Chondrocyte (in vitro differentiated cells): ENCODE results near the gene ACSF2. TPM values are rescaled to one million over a fixed set of nuclear protein-coding genes. Genes with fewer than 3 reads are reported as not detected.

Experiments used
- DNase-seq: peaks from one replicate; pipeline ENCODE4 v3.0.0; 2021; ENCODE audit warnings: mixed read lengths, low spot score
- H3K27ac Mint-ChIP-seq: one replicate; pipeline ENCODE4 v1.8.0; 2021; ENCODE audit warnings: mild to moderate bottlenecking, moderate library complexity, mixed read lengths; ENCODE audit not compliant: unreplicated experiment
- H3K27me3 Mint-ChIP-seq: 2 replicates; pipeline ENCODE4 v1.8.0; 2021; ENCODE audit warnings: low read depth, mixed read lengths
- H3K36me3 Mint-ChIP-seq: 2 replicates; pipeline ENCODE4 v1.8.0; 2021; ENCODE audit warnings: low read depth, mixed read lengths
- H3K4me1 Mint-ChIP-seq: 2 replicates; pipeline ENCODE4 v1.8.0; 2021; ENCODE audit warnings: low read depth, mild to moderate bottlenecking, mixed read lengths
- H3K4me3 Mint-ChIP-seq: one replicate; pipeline ENCODE4 v1.8.0; 2021; ENCODE audit warnings: mild to moderate bottlenecking, moderate library complexity, mixed read lengths; ENCODE audit not compliant: unreplicated experiment
- H3K9me3 Mint-ChIP-seq: 2 replicates; pipeline ENCODE4 v1.8.0; 2021; ENCODE audit warnings: low read depth, mixed read lengths
- total RNA-seq: library from RNA; stranded (reverse); gene quantifications from 3 replicates; pipeline ENCODE4 v1.2.1, GENCODE V29; 2021
- TF ChIP-seq, protein P1 (sequence below): fragments of 200-600 bp; sonication (generic); IDR thresholded peaks from 2 replicates; pipeline ENCODE4 v1.5.0; 2021; ENCODE audit warnings: antibody characterized with exemption, mild to moderate bottlenecking, moderate library complexity

Gene ACSF2
- total RNA-seq, 1 donor from 2014 or later: 17.4 TPM

DNA sequence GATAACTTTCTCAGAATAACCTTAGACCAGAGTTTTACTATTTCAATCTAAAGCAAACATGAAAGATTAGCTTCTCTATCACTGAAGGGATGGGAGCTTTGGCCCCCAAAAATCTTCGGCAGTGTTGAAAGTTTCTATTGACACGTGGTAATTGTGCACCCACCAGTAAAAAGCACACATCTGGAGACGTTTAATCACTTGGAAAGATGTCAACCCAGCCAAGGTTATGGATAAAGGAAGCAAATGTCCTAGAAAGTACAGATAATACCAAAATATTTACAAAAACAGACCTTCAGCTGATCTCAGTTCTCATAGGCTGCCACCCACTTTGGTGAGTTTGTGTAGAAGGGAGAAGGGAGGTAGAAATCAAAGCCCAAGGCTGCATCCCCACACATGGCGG is 87.5 kb downstream of the ACSF2 start:
- Mint-ChIP-seq H3K4me1 (peaks cover 51% of the 10 kb centered on the region), H3K27me3 (no peaks in the 10 kb centered on the region), H3K36me3 (no peaks in the 10 kb centered on the region), H3K27ac (no peak overlapping the region), H3K9me3 (no peaks in the 10 kb centered on the region), H3K4me3 (no peak overlapping the region)
- DNase-seq: no peak
- TF ChIP-seq, protein P1, sequence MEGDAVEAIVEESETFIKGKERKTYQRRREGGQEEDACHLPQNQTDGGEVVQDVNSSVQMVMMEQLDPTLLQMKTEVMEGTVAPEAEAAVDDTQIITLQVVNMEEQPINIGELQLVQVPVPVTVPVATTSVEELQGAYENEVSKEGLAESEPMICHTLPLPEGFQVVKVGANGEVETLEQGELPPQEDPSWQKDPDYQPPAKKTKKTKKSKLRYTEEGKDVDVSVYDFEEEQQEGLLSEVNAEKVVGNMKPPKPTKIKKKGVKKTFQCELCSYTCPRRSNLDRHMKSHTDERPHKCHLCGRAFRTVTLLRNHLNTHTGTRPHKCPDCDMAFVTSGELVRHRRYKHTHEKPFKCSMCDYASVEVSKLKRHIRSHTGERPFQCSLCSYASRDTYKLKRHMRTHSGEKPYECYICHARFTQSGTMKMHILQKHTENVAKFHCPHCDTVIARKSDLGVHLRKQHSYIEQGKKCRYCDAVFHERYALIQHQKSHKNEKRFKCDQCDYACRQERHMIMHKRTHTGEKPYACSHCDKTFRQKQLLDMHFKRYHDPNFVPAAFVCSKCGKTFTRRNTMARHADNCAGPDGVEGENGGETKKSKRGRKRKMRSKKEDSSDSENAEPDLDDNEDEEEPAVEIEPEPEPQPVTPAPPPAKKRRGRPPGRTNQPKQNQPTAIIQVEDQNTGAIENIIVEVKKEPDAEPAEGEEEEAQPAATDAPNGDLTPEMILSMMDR: no peak

DNA sequence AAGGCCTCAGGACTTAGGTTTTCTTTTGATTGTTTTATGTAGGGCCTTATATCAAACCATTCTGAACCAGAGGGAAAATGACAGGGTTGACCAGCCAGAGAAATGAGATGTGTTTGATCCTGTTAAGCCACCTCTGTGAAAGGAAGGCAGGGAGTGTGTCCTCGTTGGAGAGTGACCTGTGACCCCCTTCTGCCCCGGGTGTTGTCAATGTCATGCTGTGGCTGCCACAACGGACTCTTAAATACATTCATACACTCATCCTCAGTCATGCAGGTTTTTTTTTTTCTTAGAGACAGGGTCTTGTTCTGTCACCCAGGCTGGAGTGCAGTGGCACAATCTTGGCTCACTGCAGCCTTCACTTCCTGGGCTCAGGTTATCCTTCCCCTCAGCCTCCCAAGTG is 88.4 kb downstream of the ACSF2 start:
- H3K36me3 Mint-ChIP-seq: no peaks in the 10 kb centered on the region
- H3K4me1 Mint-ChIP-seq: peaks cover 50% of the 10 kb centered on the region
- H3K27me3 Mint-ChIP-seq: no peaks in the 10 kb centered on the region
- H3K9me3 Mint-ChIP-seq: no peaks in the 10 kb centered on the region
- TF ChIP-seq, protein P1: no peak
- peak; percentile 25 for DNase-seq
- H3K4me3 Mint-ChIP-seq: no peak overlapping the region
- peak overlapping the region; percentile 73 for H3K27ac Mint-ChIP-seq

DNA sequence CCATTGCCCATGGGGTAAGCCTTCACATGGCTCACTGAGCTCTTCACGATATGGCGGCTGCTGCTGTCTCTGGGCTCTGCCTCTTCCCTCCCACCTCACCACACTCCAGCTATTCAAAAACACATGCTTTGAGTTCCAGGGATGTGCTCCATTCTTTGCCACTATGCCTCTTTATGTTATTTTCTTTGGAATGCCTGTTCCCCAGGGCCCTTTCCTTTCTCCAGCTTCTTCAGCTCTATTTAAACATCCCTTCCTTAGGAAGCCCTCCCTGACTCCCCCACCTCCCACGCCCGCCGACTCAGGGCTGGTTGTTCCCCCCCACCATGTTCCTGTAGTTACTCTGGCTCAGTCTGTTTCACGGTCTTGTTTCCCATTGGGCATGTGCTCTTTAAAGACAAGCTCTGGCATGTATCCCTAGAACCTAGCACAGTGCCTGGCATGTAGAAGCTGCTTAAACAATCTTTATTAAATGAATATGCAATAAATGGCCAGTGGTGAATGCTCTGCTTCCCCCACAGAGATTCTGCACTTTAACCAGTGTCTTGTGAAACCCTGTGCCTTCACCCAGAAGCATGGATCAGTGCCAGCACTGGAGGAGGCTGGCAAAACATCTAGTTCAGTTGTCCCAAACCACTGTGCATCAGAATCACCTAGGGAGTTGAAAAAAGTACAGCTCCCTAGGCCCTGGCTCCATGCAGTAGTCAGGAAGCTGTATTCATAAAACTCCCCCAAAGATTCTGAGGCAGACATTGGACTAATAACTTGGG is 89.1 kb downstream of the ACSF2 start:
- Mint-ChIP-seq H3K27me3 (no peaks in the 10 kb centered on the region), H3K36me3 (no peaks in the 10 kb centered on the region), H3K27ac (peak overlapping the region; percentile 73), H3K9me3 (no peaks in the 10 kb centered on the region), H3K4me3 (peak overlapping the region; percentile 27), H3K4me1 (peaks cover 50% of the 10 kb centered on the region)
- TF ChIP-seq, protein P1: no peak
- peak; percentile 26 for DNase-seq

DNA sequence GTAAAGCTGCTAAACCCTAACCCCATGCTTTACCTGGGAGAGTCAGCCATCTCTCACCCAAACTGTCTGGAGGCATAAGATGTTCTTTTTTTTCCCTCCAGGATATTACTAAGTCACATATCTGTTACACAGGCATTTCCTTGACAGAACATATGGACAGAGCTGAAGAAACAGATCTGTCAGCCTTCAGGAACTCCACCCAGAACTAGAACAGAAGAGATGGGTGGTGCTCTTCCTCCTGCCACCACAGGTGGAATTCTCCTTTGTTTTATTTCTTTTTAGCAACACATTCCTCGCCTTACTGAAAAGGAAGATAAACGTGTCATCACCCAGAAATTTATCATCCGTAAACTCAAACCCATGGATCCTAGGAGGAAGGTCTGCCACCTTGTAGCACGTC is 91.0 kb downstream of the ACSF2 start:
- Mint-ChIP-seq H3K27ac (peak overlapping the region; percentile 3), H3K27me3 (no peaks in the 10 kb centered on the region)
- TF ChIP-seq, protein P1: no peak

DNA sequence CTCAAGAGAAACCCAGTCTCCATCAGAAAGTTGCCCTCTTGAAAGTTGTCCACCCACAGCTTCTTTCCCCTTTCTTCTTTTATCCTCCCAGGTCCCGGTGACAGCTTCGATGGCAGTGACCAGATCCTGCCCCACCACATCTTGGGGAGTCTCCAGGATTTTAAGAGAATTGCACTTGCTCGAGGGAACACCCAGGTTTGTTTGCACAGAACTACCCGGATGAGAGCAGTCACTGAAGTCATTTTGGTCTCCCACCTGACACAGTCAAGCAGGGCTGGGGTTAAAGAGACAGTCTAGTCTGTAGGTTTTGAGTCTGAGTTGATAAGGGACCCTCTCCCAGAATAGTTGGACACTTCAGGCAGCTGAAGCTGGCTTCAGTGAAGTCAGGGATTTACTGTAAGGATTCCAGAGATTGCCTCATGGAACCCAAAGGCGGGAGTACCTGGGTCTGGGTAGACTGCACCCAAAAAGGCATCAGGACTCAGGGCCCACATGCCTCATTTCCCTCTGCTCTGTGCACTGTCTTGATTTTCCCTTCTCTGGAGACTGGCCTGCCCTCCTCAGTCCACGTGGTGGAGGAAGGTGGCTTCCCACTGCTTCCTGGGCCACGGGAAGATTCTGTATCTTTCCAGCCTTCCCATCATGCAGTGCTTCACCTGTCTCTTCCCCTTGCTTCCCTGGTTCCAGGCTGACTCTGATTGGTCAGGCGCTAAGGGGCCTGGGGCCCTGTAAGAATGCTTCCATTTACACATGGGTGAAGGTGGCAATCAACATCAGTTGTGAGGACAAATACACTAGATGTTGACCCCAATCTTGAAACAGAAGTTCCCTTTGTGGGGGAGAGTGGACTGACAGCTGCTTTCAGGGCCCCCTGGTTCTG is 91.7 kb downstream of the ACSF2 start:
- Mint-ChIP-seq H3K27me3 (no peaks in the 10 kb centered on the region), H3K4me3 (no peak overlapping the region), H3K27ac (no peak overlapping the region), H3K4me1 (peaks cover 36% of the 10 kb centered on the region), H3K36me3 (no peaks in the 10 kb centered on the region), H3K9me3 (no peaks in the 10 kb centered on the region)
- TF ChIP-seq, protein P1: no peak
- no peak for DNase-seq

More for the DNA sequence above, 91.0 kb downstream of the ACSF2 start:
- Mint-ChIP-seq H3K4me3 (no peak overlapping the region), H3K9me3 (no peaks in the 10 kb centered on the region), H3K36me3 (no peaks in the 10 kb centered on the region), H3K4me1 (peaks cover 36% of the 10 kb centered on the region)
- DNase-seq: no peak
